ENCODE results near the gene PTPMT1.

PTPMT1 gene

DNA sequence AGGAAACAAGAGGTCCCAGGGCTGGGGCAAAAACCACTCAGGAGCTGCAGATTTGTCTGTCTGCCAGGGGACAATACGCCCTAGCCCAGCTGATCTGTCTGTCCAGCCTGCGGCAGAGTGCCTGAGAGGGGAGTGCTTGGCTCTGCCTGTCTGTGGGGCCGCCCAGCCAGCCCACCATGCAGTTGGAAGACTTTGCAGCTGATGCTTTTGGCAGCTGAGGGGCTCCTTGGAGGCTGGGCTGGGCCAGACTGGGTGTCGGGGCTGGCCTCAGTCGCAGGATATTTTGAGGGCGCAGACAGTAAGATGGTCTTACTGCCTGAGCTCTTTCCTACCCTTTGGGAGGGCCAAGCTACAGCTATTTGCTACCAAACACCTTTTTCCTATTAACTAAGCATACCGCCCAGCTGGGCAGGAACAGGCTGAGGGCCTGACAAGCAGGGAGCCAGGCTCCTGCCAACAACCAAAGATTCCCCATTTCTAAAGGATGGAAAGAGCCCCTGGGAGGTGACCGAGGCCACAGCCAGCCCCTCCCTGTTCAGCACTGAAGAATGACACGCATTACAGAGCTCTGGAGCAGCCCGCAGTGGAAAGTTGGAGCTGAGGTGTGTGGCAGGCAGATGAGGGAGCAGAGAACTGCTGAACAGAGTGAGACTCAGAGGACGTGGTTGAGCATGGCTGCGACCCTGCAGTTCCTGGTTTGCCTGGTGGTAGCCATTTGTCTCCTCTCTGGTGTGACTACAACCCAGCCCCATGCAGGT, 20.9 kb downstream of the PTPMT1 start, which contains the start of gene FAM180B:
Gene FAM180B (plus strand): TSS at position 581 of the 758 bp plus-strand sequence. CDS start 91 bp downstream, at position 672.
- no peak for DNase-seq

DNA sequence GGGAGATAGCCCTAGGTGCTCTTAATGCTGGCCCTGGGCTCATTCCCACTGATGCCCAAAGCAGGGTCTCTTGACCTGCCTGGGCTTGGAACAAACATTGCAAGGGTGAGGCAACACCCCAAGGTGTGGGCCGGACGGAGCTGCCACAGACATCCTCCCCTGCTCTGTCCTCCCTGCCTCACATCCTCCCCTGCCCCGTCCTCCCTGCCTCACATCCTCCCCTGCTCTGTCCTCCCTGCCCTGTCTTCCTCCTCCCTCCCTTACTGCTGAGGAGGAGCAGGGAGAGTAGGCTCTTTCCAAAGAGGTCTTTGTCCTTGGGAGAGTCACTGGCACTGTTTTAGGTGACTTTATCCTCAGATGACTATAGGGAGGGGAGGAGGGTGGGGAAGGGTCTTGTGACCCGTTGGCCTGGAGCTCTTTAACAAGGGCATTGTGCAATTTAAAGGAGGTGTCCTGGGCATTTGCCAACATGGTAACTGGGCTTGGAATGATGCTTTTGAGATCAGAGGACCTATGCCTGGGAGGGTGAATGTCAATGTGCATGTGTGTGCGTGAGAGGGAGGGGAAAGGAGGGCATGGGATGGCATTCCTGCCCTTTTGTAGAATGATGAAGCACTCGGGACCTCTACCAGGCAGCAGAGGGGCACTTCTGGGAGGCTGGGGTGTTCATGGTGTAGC, 21.8 kb downstream of the PTPMT1 start:
- DNase-seq, result no peak

DNA sequence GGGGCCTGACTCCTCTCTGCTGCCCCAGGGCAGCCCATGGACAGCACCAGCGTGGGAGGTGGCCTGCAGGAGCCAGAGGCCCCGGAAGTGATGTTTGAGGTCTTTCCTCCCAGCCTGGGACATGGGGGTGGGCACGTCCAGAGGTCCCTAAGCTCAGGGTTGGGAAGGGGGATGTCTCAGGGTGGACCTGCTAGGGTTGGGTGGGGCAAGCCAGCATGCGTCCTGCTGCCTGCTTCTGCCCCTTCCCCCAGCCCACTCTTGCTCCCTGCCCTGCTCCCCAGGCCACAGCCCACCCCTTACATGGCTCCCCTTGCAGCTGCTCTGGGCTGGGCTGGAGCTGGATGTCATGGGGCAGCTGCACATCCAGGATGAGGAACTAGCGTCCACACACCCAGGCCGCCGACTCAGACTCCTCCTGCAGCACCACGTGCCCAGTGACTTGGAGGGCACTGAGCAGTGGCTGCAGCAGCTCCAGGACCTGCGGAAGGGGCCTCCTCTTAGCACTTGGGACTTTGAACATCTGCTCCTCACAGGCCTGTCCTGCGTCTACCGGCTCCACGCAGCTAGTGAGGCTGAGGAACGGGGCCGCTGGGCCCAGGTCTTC, 22.4 kb downstream of the PTPMT1 start:
- DNase-seq, result no peak

DNA sequence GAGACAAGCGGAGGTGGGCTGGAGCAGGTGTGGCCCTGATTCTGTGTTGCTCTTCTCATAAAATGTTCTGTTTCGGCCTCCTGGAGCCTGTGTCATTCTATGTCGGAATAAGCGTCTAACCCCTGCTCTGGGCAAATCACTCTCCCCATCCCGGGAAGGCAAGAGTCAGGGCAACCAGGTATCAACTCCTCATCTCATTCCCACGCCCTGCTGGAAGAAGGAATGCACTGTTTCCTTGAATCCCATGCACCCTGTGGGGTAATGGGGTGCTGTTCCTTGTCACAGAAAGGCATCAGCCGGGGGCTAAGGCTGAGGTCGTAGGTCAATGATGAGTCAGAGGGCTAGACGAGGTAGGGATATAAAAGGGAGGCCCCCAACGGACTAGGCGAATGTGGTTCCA, 23.7 kb downstream of the PTPMT1 start:
- DNase-seq, result no peak

DNA sequence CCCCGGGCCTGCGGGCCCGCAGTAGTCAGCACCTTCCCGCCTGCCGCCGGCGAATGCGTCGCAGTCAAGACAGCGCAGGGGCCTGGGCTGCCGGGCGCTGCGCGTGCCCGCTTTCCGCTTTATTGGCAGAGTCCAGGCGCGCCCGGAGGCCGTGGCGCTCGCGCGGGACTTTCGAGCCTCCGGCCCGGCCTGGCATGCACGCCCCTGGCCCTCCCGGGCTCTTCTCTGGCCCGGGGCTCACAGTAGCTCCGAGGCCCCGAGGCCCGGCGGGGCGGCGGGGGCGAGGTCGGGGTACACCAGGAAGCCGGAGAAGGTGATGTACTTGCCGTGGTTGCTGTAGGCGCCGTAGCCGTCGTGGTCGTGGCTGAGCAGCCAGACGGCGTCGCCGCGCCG, 24.2 kb downstream of the PTPMT1 start:
- DNase-seq, result no peak

DNA sequence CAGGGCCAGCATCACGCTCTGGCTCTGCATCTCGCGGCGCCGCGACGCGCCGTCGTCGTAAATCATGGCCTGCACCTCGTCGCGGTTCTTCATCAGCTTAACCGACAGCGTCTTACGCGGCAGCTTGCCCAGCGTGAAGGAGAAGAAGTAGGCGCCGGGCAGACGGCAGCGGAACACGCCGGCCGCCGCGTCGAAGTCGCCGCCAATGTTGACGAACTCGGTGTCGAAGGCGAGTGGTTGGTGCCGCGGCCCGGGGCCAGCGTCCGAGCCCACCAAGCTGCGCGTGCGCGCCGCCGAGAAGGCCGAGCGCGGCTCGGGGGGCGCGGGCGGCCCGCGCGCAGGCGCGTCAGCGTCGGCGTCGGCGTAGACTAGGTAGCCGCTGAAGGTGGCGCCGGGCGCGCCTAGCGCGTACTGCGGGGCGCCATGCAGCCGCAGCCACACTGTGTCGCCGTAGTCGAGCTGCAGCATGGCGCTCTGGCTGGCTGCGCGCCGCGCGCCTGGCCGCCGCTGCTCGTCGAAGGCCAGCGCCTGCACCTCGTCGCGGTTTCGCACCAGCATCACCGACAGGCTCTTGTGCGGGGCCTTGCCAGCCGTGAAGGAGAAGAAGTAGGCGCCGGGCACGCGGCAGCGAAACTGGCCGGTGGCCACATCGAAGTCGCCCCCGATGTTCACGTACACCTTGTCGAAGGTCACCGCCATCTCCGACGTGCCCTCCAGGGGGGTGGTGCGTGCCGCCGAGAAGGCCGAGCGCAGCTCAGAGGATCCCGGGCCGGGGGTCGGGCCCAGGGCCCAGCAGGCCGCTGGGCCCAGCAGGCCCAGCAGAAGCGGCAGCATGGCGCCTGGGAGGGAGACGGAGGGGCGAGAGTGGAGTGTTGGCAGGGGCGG, 24.8 kb downstream of the PTPMT1 start:
- no peak for DNase-seq

DNA sequence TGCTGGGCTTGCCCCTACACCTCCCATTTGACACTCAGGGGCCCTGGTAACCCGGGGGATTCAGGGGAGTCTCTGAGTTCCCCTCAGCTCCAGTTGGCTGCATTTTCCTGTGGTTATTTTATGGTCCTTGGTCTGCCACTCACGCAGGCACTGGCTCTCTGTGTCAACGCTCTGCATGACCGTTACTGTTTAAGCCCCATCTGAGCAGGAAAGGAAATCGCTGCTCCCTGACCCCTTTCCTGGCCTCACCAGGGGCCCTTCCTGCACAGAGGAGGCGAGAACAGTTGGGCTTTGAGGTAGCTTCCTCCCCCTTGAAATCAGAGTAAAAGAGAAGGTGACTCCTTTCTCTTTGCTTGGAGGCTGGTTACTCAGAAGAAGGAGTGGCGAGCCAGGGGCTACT, 26.4 kb downstream of the PTPMT1 start:
- no peak for DNase-seq

DNA sequence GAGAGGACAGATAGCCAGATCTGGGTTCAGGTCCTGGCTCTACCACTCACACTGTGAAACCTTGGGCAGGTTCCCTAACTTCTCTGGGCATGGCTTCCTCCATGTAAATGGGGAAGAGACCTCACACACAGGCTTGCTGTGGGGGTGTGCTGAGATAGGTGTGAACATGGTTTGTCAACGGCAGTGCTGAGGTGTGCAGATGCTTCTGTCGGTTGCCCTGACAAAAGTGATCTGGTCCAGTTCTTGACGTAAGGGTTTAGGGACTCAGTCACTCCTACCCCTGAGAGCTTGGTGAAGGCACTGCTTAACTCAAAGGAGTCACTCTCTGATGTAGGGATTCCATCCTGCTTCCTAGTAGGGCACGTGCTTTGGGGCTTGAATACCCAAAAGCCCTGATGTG, 26.9 kb downstream of the PTPMT1 start:
- DNase-seq, result no peak

DNA sequence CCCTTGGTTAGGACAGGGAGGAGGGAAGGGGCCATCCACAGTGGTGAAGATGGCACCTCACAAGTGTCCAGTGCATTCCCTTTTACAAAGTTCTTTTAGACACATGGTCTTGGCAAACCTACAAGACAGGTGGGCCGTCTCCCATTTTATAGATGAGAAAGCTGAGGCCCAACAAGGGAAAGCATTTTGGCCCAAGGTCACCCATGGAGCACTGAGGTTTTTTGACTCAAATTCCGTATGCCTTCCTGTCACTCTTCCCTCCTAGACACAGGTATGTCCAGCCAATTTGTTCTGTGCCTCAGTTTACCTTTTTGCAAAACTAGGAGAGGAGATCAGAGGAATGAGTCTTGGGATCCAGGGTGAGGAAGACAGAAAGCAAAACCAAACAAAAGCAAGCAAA, 27.6 kb downstream of the PTPMT1 start:
- no peak for DNase-seq

DNA sequence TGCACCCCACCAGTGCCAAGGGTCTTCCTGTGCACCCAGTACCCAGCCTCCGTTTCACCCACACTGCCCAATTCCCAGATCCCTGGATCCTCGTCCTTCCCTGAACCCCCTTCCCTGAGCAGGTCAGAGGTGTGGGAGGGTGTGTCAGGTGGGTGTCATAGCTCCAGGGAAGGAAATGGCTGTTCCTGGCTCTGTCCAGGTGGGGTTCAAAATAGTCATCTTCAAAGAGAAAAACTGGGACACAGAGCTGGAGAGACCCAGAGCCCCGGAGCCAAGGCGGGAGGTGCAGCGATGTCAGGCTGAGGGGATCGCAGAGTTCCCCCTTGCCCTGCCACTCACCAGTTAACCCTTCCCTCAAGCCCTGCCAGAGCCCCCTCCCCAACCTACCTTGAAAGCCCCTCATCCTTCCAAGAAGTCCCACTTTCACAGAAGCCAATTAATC, 28.1 kb downstream of the PTPMT1 start:
- DNase-seq, result peak; percentile 6

DNA sequence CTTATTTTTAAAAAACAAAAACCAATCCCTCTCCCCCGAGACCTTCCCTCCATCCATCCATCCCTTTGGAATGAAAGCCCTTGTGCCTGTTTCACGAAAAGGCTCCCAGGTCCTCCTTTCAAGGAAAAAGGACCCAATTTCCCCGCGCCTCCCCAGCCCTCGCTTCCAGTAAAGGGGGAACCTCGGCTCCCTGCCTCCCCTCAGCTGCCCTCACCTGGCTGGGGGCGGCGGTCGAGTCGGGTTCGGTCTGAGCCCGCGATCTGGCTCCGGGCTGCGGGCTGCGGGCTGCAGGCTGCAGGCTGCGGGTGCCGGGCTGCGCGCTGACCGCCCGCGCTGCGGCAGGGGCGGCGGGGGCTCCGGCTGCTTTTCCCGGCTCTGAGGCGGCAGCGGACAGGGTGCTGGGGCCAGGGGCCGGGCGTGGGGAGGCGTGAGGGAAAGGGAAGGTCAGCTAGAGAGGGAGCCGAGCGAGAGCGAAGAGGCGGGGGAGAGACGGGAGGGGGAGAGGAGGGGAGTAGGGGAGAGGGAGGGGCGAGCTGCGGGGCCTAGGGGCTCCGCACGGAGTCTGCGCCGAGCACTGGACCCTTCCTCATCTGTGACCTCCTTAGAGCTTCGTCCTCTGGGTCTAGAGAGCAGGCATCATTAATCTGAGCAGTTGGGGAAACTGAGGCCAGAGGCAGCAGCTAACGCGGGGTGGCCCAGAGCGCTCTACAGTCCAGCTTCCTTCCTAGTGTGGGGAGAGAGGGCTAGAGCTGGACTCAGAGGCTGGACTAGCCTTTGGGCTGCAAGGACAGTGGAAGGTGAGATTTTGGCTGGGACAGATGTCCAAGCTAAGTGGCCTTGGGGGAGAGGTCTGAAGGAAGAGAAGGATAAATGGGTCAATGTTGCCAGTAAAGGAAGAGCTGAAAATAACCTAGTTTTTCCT, 28.8 kb downstream of the PTPMT1 start, which contains the start of gene C1QTNF4:
Gene C1QTNF4 (minus strand): TSS at position 478 of the 922 bp plus-strand sequence. CDS start 3,601 bp downstream, outside the sequence.
- no peak for DNase-seq

DNA sequence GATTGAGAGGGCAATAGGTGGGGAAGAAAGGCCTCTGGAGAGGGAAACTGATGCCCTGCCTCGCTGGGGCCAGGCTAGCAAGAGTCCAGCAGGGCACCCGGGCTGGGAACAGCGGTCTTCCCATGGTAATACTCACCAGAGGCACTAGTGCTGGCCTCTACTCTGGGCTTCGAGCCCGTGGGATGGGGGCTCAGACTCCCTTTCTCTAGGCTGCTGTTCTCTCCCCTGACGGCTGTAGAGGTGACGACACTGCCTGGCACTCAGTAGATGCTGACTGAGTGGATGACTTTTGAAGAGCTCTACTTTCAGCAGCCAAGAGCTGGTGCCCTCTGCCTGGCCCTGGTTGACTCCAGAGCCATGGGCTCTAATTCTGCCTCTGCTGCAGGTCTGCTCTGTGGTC, 29.6 kb downstream of the PTPMT1 start:
- no peak for DNase-seq

DNA sequence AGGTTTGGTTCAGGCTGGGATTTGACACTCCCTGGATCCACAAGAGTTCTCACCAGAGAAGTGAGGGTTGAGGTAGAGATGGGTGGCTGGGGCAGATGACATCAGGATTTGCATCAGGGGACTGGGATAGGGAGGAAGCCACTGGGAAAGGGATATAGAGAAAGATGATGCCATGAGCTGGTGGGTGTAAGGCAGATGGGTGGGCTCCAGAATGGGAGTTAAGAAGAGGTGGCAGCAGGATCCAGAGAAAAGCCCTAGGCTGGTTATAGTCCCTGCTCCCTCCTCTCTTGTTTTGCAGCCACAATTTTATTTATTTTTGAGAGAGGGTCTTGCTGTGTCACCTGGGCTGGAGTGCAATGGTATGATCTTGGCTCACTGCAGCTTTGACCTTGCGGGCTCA, 30.6 kb downstream of the PTPMT1 start:
- DNase-seq, result no peak

DNA sequence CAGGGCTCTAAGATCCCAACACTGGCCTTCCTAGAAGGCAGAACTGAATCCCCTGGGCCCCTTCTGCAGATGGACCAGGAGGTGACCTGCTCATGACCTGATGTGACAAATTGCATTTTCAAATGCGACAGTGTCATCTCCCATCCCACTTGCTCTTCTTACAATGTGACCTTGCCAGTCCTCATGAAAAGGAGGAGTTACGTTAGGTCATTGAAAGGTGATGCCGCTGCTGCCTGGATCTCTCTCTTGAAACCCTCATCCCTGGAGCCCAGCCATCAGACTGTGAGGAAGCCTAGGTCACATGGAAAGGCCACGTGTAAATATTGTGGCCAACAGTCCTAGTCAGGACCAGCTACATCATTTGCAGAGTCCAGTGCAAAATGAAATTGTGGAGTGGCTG, 34.5 kb downstream of the PTPMT1 start:
- no peak for DNase-seq

DNA sequence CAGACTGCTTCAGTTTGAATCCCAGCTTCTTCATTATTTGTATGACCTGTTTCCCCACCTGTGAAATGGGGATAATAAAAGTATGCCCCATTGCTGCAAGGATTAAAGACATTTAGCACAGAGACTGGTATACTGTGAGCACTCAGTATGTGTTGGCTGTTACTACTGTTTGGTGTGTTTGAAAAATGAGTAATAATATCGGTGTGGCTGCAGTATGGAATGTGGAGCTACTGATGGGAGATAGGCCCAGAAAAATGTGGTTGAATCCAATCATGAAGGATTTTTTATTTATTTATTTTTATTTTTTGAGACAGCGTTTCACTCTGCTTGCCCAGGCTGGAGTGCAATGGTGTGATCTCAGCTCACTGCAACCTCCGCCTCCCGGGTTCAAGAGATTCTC, 37.9 kb downstream of the PTPMT1 start:
- DNase-seq, result no peak

DNA sequence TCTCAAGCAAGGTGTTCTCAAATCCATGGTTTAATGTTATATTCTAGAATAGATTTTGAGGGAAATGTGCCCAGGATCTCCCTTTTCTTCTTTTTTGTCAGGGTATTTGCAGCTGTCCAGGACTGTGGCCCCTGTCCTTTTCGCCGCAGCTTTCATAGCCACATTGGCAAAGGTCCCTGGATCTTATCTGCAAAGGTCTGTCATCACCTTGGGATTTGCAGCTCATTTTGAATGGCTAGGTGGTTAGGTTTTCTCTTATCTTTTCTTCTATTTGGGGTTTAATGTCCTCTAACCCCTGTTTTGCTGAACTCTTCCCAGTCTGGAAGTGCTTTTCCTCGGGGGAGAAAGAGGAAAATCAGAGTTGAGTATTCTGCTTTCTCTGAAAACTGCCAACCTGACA, 40.5 kb downstream of the PTPMT1 start:
- DNase-seq, result no peak

DNA sequence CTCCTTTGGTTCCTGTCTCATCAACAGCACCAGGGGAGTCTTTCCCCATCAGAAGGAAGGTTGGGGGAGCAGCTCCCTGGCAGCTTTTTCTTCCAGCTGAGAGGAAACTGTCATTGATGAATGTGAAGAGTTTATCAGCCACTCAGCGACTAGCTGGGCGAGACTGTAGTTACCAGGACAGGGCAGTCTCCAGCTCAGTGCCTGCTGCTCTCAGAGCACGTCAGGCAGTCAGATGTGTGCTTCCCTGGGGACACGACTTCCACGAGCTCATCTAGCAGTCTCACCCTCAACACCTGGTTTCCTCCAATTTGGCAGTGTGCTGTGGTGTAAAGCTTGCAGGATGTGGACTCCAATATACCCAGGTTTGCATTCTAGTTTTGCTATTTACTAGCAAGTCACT, 41.3 kb downstream of the PTPMT1 start:
- no peak for DNase-seq

DNA sequence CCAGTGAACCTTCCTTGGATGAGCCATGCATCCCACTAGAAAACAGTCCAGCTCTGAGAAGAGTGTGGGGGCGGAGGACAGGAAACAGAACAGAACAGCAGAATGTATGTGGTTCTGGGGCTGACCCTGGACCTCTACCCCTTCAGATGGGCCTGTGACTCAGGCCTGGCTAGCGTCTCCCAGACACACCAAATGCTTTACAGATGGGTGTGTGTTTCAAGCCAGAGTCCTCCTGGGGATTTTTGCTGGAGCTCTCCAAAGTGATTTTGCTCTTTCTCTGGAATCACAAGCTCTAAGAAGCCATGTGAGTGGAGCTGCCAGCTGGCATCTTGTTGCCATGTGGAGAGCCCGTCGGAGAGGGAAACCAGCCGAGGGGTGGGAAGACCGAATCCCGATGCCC, 42.0 kb downstream of the PTPMT1 start:
- DNase-seq, result no peak

DNA sequence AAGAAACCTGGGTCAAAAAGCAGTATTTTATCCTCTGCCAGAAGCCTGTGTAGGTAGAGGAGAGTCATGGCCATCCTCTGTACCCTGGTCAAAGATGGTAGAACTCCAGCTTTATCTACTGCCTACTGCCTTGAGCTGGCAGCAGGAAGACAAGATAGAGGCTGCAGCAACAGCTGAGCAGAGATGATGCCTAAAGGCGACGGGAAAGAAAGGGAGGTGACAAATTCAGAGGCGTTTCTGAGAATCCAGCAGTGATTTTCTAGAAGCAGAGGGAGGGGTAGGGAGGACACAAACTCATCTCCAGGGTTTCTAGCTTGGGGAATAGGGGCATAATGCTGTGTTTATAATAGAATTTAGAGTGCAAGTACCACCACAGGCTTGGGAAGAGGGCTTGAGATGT, 44.3 kb downstream of the PTPMT1 start:
- no peak for DNase-seq

DNA sequence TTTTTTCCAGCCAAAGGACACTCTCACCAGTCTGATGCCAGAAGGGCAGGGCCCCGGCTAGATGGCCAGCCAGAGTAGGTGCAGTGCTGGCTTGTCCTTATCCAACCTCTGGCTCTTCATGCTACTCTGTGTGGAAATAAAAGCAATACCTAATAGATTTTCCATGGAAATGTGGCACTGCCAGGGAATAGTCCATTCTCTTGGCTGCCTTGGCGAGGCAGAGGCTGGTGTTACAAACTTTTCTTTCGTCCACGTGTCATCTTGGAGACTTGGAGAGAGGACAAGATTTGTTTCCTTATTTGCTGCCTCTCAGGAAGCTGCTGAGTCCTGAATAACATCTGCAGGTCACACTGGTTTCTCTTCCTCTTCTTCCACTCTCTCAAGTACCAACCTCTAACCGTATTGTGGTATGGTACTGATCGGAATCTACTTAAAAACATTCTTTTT, 46.0 kb downstream of the PTPMT1 start:
- DNase-seq, result no peak

DNA sequence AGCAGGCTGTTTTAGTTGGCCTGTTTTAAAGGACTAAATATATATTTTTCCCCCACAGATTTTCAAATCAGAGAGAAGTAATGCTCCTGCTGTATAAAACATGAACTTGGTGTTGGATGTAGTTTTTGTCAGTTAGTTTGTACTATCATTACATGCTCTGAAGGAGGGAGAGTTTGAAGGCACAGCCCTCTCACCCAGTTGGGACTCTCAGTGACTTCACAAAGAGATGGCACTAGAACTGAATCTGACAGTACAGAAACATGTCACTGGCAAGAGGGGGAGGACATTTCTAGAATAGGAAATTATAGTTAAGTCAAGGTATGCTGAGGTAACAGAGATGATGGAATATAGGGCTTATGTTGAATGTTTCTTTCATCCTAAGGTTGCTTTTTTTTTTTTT, 49.9 kb downstream of the PTPMT1 start:
- DNase-seq, result no peak

All from NCI-H1105 treated with DMSO at 0.1 percent for 48 hours (cell line).